ENCODE results near the gene SLC1A3.

- TF ChIP-seq SUZ12 (IDR thresholded peaks at IDR 0.05) (no peak), FOXM1 (IDR thresholded peaks at IDR 0.05; ENCODE audit: borderline replicate concordance) (no peak), BHLHE40 (IDR thresholded peaks at IDR 0.05; ENCODE audit: borderline replicate concordance) (no peak), SP1 (IDR thresholded peaks at IDR 0.05) (no peak), NFRKB (IDR thresholded peaks at IDR 0.05) (no peak), FOXK2 (IDR thresholded peaks at IDR 0.05) (no peak), ARNT (IDR thresholded peaks at IDR 0.05) (no peak), PKNOX1 (IDR thresholded peaks at IDR 0.05) (no peak), LEF1 (IDR thresholded peaks at IDR 0.05; ENCODE audit: borderline replicate concordance) (no peak), HDGF (IDR thresholded peaks at IDR 0.05; ENCODE audit: borderline replicate concordance) (no peak), ELF4 (IDR thresholded peaks at IDR 0.05) (no peak)
Observed at GRCh38 chr5:36659411-36659810, 53.0 kb downstream of the SLC1A3 start.
